Upper lobe of right lung (tissue), 1 donor: ENCODE measurements around the gene BBS7. TPM values are rescaled to one million over a fixed set of nuclear protein-coding genes. Genes with fewer than 3 reads are reported as not detected.

Experiments used
- ATAC-seq: fragments of 200-7000 bp; cut with Tn5 transposase; one replicate; pipeline ENCODE4 v1.9.1; 2020; ENCODE audit warnings: mild to moderate bottlenecking, moderate library complexity
- DNase-seq: peaks from one replicate; pipeline ENCODE4 v3.0.0-alpha.2; 2020
- H3K27ac ChIP-seq: fragments of 200-600 bp; one replicate; pipeline ENCODE4 v1.8.0; 2022
- H3K27me3 ChIP-seq: fragments of 200-600 bp; one replicate; pipeline ENCODE4 v1.8.0; 2022; ENCODE audit warnings: mild to moderate bottlenecking
- H3K36me3 ChIP-seq: fragments of 200-600 bp; one replicate; pipeline ENCODE4 v1.8.0; 2022
- H3K4me1 ChIP-seq: fragments of 200-600 bp; one replicate; pipeline ENCODE4 v1.8.0; 2022
- H3K4me3 ChIP-seq: fragments of 200-600 bp; one replicate; pipeline ENCODE4 v1.8.0; 2022; ENCODE audit warnings: mild to moderate bottlenecking
- H3K9me3 ChIP-seq: fragments of 200-600 bp; one replicate; pipeline ENCODE4 v1.8.0; 2022
- CTCF ChIP-seq: fragments of 200-600 bp; IDR thresholded peaks from one replicate; pipeline ENCODE4 v1.8.0; 2022; ENCODE audit warnings: antibody characterized with exemption
- intact Hi-C: fragments of 100-400 bp; cut with DNase I; formaldehyde crosslinking; loops from one replicate; pipeline ENCODE4 v1.11.0; 2022
- long read RNA-seq: library from polyadenylated mRNA; unstranded; transcript quantifications from one replicate; pipeline ENCODE4 v2.0.0, GENCODE V29; 2021
- total RNA-seq: library from RNA; stranded (reverse); fragmentation: NEBNext Ultra II Directional; extraction: Animal tissue kit (Norgen Biotek cat#: 25700); gene quantifications from one replicate; pipeline ENCODE4 v1.2.1, GENCODE V29; 2021
- donor health status: DM: no; HTN: yes; CAD: no; lungs with severe emphysema.

The BBS7 gene
- 14.5 TPM for total RNA-seq
- long read RNA-seq, transcript BBS7-201 (19 exons, 3,752 nt), result major isoform, 10 of 23 reads
- long read RNA-seq, partial matches to known transcripts, result 4 of 23 reads
- long read RNA-seq, other reads (novel, unspliced or antisense), result 6 of 23 reads

GRCh38 chr4:121869841-121870822 lies at the start of gene BBS7:
BBS7 (minus strand) TSS chr4:121870474; CDS start chr4:121870313, 161 bp downstream.
- Histone ChIP-seq H3K36me3 (no peaks in the 10 kb centered on the region), H3K27ac (peak within 1 kb of the TSS; percentile 82), H3K9me3 (no peaks in the 10 kb centered on the region), H3K4me1 (peaks cover 8% of the 10 kb centered on the region), H3K27me3 (no peaks in the 10 kb centered on the region), H3K4me3 (peak within 1 kb of the TSS; percentile 82)
- intact Hi-C loops, result no loop called here
- TF ChIP-seq CTCF, result no peak
- peak; percentile 99 for DNase-seq
- peak; percentile 100 for ATAC-seq

- no peak for TF ChIP-seq CTCF
- intact Hi-C loops, result no loop called here
- no peaks in the 10 kb centered on the region for H3K4me1 ChIP-seq
- H3K27me3 ChIP-seq, result no peaks in the 10 kb centered on the region
- H3K9me3 ChIP-seq, result no peaks in the 10 kb centered on the region
- no peak overlapping the region for H3K27ac ChIP-seq
- DNase-seq (no peak), ATAC-seq (no peak)
- no peak overlapping the region for H3K4me3 ChIP-seq
- H3K36me3 ChIP-seq, result no peaks in the 10 kb centered on the region
Measured at GRCh38 chr4:121913667-121914066, 43.4 kb upstream of the BBS7 start.

- Histone ChIP-seq H3K27me3 (no peaks in the 10 kb centered on the region), H3K27ac (no peak overlapping the region), H3K4me1 (no peaks in the 10 kb centered on the region), H3K4me3 (no peak overlapping the region), H3K36me3 (no peaks in the 10 kb centered on the region), H3K9me3 (no peaks in the 10 kb centered on the region)
- no peak for TF ChIP-seq CTCF
- intact Hi-C loops, result no loop called here
- DNase-seq (no peak), ATAC-seq (no peak)
Measured at GRCh38 chr4:121908346-121908745, 38.1 kb upstream of the BBS7 start.

GRCh38 chr4:121900132-121900983 lies 30.1 kb upstream of the BBS7 start:
- Histone ChIP-seq H3K36me3 (no peaks in the 10 kb centered on the region), H3K27me3 (no peaks in the 10 kb centered on the region), H3K4me1 (no peaks in the 10 kb centered on the region), H3K4me3 (no peak overlapping the region), H3K27ac (no peak overlapping the region), H3K9me3 (no peaks in the 10 kb centered on the region)
- no peak for DNase-seq
- intact Hi-C loops, result no loop called here
- ATAC-seq, result peak; percentile 82
- TF ChIP-seq CTCF, result peak; percentile 70

- TF ChIP-seq CTCF, result no peak
- ATAC-seq (no peak), DNase-seq (no peak)
- H3K4me1 ChIP-seq, result no peaks in the 10 kb centered on the region
- H3K4me3 ChIP-seq, result no peak overlapping the region
- H3K27me3 ChIP-seq, result no peaks in the 10 kb centered on the region
- no peaks in the 10 kb centered on the region for H3K9me3 ChIP-seq
- H3K36me3 ChIP-seq, result no peaks in the 10 kb centered on the region
- intact Hi-C loops, result no loop called here
- H3K27ac ChIP-seq, result no peak overlapping the region
Measured at GRCh38 chr4:121898150-121898549, 27.9 kb upstream of the BBS7 start.
